Retinal pigment epithelial cell (primary cell): ENCODE results near the gene ZNF726.
"Not testable (repeated sequence)": the region's sequence is repeated elsewhere in the genome, so short reads cannot be mapped to it uniquely, and the experiment has no call there.

Experiments
- DNase-seq: peaks from one replicate; pipeline ENCODE4 v3.0.0-alpha.2; 2010; ENCODE audit warnings: low read depth
- H3K4me3 ChIP-seq: 2 replicates; pipeline ENCODE4 v1.5.1; 2011; ENCODE audit warnings: mild to moderate bottlenecking, low read length, control low read depth, moderate library complexity
- CTCF ChIP-seq: conservative IDR thresholded peaks from 2 replicates; pipeline ENCODE4 v1.5.1; 2011; ENCODE audit warnings: low read depth, low read length, control low read depth, inconsistent platforms

ZNF726 gene

DNA sequence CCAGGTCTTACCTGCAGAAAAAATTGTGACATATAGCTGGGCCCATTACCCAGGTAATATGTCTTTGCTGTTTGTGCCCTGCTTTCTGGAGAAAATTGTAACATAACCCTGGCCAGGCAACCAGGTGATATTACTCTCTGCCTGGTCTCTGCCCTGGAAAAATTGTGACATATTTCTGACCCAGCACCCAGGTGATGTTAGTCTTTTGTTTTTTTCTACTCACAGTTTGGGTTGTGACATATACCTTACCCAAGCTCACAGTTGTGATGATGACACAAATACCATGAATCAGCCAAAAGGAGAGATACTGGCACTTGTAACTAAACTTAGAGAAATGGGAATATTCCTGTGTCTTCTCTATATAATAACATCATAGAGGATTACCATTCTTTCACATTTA lies 6.5 kb upstream of the ZNF726 start:
- H3K4me3 ChIP-seq = no peak overlapping the region
- TF ChIP-seq CTCF = no peak
- DNase-seq = no peak

GRCh38 chr19:23909222-23909621 lies 5.5 kb upstream of the ZNF726 start:
- DNase-seq = no peak
- H3K4me3 ChIP-seq = no peak overlapping the region
- TF ChIP-seq CTCF = no peak

DNA sequence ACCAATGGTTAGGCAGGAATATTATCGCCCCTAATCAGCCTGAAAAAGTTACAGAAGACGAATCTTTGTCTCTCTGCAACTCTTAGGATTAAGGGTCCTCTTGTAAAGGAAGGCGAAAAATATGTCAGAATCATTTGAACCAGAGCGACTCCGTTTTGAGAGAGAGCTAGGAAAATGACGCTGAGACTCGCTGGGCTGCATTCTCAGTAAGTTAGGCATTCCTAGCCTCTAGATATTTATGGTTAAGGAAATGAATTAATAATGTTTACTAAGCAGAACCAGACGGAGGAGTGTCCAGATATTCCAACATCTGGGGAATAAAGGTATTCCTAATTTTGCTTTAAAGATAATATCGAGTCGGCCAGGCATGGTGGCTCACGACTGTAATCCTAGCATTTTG lies 755 bp upstream of the ZNF726 start:
- no peak for TF ChIP-seq CTCF
- H3K4me3 ChIP-seq = no peak overlapping the region
- DNase-seq = no peak

DNA sequence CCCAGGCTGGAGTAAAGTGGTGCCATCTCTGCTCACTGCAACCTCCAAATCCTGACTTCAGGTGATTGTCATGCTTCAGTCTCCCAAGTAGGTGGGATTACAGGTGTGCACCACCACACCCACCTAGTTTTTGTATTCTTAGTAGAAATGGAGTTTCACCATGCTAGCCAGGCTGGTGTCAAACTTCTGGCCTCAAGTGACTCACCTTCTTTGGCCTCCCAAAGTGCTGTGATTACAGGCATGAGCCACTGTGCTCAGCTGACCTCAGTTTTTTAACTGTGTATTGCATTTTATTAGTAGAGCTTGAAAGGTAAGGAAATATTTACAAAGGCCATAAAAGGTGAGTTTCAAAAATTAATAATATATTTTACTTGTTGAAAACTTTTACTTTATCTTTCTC lies 2.3 kb downstream of the ZNF726 start:
- H3K4me3 ChIP-seq = no peak overlapping the region
- TF ChIP-seq CTCF = no peak
- DNase-seq = no peak

DNA sequence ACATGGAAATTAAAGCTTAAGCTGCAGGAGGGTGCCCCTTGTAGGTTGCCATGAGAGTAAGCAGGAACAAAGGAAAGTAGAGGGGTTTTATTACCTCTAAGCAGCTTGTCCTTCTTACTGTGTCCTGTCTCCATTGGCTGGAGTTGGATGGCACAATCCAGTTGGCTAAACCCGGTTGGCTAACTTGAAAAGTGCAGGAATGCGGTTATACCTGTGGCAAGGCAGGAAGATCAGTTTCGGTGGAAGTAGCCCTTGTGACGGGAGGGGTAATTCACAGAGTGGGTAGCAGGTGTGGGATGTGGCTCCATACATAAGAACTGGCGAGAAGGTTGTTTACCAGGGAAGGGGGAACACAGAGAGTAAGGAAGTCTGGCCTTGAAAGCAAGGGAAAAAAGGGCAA lies 3.2 kb downstream of the ZNF726 start:
- no peak overlapping the region for H3K4me3 ChIP-seq
- DNase-seq = no peak
- TF ChIP-seq CTCF = no peak

DNA sequence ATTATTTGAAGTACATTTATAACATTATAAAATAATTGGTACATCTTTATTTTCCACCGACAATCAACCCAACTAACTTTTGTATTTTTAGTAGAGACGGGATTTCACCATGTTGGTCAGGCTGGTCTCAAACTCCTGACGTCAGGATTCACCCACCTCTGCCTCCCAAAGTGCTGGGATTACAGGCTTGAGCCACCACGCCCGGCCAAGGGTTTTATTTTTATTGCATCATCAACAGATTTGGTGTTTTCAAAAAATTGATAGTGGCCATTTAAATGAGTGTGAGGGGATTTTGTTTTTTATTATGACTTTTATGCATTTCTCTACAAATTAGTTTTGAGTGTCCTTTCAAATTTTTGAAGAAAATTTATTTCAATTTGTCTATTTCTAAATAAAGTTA lies 10.6 kb downstream of the ZNF726 start:
- no peak overlapping the region for H3K4me3 ChIP-seq
- no peak for TF ChIP-seq CTCF
- no peak for DNase-seq

- DNase-seq = no peak
- H3K4me3 ChIP-seq = no peak overlapping the region
- no peak for TF ChIP-seq CTCF
These were observed 18.2 kb downstream of the ZNF726 start for GRCh38 chr19:23932878-23933277.

DNA sequence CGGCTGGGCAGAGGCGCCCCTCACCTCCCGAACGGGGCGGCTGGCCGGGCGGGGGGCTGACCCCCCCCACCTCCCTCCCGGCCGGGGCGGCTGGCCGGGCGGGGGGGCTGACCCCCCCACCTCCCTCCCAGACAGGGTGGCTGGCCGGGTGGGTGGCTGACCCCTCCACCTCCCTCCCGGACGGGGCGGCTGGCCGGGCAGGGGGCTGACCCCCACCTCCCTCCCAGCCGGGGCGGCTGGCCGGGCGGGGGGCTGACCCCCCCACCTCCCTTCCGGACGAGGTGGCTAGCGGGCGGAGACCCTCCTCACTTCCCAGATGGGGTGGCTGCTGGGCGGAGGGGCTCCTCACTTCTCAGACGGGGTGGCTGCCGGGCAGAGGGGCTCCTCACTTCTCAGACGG lies 22.3 kb downstream of the ZNF726 start:
- not testable (repeated sequence) for H3K4me3 ChIP-seq, DNase-seq
